Fibroblast of lung (primary cell): ENCODE data around the gene SPRR1A.

Experiments used
- EZH2 ChIP-seq: IDR thresholded peaks from 2 replicates; pipeline ENCODE4 v1.5.1; 2012; ENCODE audit warnings: low read length, control low read depth, mild to moderate bottlenecking; ENCODE audit errors: missing control alignments
- TF ChIP-seq, protein P1 (sequence below), 2 donors: IDR thresholded peaks in 1 of 2; conservative IDR thresholded peaks in 1 of 2; 1 replicate in 1 of 2; 2 replicates in 1 of 2; pipeline ENCODE4 v1.5.1; 2011 to 2012; ENCODE audit warnings: low read length in 2 of 2, control low read depth in 1 of 2, inconsistent platforms in 1 of 2, low read depth in 1 of 2, mild to moderate bottlenecking in 1 of 2

DNA sequence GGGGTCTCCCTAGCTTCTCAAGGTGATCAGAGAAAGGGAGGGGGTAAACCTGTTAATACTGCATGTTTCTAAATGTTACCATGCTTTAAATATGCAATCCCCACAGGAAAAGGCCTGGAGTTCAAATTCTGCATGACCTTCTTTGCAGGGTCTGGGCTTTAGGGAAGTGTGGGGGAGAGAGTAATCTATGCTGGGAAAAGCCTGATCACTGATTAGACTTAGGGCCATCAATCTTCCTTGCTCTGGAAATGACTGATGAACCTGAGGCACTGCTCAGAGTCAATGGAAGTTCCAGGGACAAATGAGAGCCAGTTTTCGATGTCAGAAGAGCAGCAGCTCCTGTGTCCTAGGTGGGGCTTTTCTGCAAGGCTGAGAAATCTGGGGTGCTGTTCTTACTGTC, 3.2 kb upstream of the SPRR1A start:
- TF ChIP-seq, protein P1, sequence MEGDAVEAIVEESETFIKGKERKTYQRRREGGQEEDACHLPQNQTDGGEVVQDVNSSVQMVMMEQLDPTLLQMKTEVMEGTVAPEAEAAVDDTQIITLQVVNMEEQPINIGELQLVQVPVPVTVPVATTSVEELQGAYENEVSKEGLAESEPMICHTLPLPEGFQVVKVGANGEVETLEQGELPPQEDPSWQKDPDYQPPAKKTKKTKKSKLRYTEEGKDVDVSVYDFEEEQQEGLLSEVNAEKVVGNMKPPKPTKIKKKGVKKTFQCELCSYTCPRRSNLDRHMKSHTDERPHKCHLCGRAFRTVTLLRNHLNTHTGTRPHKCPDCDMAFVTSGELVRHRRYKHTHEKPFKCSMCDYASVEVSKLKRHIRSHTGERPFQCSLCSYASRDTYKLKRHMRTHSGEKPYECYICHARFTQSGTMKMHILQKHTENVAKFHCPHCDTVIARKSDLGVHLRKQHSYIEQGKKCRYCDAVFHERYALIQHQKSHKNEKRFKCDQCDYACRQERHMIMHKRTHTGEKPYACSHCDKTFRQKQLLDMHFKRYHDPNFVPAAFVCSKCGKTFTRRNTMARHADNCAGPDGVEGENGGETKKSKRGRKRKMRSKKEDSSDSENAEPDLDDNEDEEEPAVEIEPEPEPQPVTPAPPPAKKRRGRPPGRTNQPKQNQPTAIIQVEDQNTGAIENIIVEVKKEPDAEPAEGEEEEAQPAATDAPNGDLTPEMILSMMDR (conservative IDR thresholded peaks at IDR 0.05 in 1 of 2, IDR thresholded peaks at IDR 0.05 in 1 of 2; ENCODE audit: low read depth in 1 of 2, low read length in 2 of 2) = no peak
- TF ChIP-seq EZH2 = no peak
